ENCODE results near the gene HDAC4.

HDAC4 gene

GRCh38 chr2:239014458-239015217, 386.2 kb downstream of the HDAC4 start:
- no peak for DNase-seq

- DNase-seq, result peak; percentile 83
Observed at GRCh38 chr2:239013678-239013976, 387.2 kb downstream of the HDAC4 start.

GRCh38 chr2:239012936-239013677, 387.7 kb downstream of the HDAC4 start:
- no peak for DNase-seq

- no peak for DNase-seq
Observed at GRCh38 chr2:239012228-239012627, 388.6 kb downstream of the HDAC4 start.

GRCh38 chr2:239009589-239009961, 391.2 kb downstream of the HDAC4 start:
- DNase-seq, result no peak

GRCh38 chr2:239008677-239009588, 391.9 kb downstream of the HDAC4 start:
- DNase-seq, result no peak

- DNase-seq, result no peak
Observed at GRCh38 chr2:239008004-239008403, 392.8 kb downstream of the HDAC4 start.

- DNase-seq, result no peak
Observed at GRCh38 chr2:239006622-239007285, 394.1 kb downstream of the HDAC4 start.

GRCh38 chr2:239005586-239005985, 395.2 kb downstream of the HDAC4 start:
- no peak for DNase-seq

GRCh38 chr2:239004274-239005015, 396.4 kb downstream of the HDAC4 start:
- DNase-seq, result no peak

GRCh38 chr2:239003624-239004273, 397.1 kb downstream of the HDAC4 start:
- no peak for DNase-seq

- no peak for DNase-seq
Observed at GRCh38 chr2:239002954-239003623, 397.7 kb downstream of the HDAC4 start.

GRCh38 chr2:239002591-239002953, 398.2 kb downstream of the HDAC4 start:
- DNase-seq, result no peak

GRCh38 chr2:239001794-239002193, 399.0 kb downstream of the HDAC4 start:
- DNase-seq, result no peak

- DNase-seq, result no peak
Observed at GRCh38 chr2:239000500-239001073, 400.2 kb downstream of the HDAC4 start.

GRCh38 chr2:239000089-239000488, 400.7 kb downstream of the HDAC4 start:
- no peak for DNase-seq

GRCh38 chr2:238999291-238999741, 401.5 kb downstream of the HDAC4 start:
- DNase-seq, result no peak

- DNase-seq, result no peak
Observed at GRCh38 chr2:238998801-238999200, 402.0 kb downstream of the HDAC4 start.

All from DMS79 treated with DMSO at 0.1 percent for 48 hours (cell line).